Measurements from ENCODE around the gene ING2.
"Not testable (repeated sequence)": the region's sequence is repeated elsewhere in the genome, so short reads cannot be mapped to it uniquely, and the experiment has no call there.

Gene ING2, protein sequence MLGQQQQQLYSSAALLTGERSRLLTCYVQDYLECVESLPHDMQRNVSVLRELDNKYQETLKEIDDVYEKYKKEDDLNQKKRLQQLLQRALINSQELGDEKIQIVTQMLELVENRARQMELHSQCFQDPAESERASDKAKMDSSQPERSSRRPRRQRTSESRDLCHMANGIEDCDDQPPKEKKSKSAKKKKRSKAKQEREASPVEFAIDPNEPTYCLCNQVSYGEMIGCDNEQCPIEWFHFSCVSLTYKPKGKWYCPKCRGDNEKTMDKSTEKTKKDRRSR
- total RNA-seq: 9.7 to 14.7 (median 10.9) reads per million in 3 donors

DNA sequence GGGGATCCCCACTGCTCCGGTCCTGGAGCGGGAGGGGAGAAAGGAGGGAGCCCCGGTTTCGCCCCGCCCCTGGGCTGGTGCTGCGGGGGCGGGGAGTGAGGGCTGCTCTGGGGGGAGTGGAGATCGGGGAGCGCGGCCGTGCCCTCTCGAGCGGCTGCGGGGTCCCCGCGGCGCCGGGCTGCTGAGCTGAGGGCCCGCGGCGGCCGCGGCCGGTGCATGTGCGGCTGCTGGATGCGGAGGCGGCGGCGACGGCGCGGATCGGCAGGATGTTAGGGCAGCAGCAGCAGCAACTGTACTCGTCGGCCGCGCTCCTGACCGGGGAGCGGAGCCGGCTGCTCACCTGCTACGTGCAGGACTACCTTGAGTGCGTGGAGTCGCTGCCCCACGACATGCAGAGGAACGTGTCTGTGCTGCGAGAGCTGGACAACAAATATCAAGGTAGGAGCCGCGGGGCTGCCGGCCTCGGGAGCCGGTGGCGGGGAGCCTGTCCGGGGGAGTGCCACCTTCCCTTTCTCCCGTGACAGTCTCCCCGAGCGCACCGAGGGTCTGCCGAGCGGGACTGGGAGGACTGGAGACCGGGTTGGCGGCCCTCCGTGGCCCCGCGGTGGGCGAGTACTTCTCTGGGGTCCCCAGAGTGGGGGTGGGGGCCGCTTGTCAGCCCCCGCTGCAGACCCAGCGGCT, at the start of gene ING2:
Gene ING2 (plus strand): TSS at position 129 of the 681 bp plus-strand sequence. CDS start 138 bp downstream, at position 267.
- Histone ChIP-seq H3K4me3 (ENCODE audit: insufficient read depth, low read depth, low read length, poor library complexity, severe bottlenecking) (peak within 1 kb of the TSS; percentile 99), H3K36me3 (ENCODE audit: control insufficient read depth, insufficient read depth, low read length) (no peaks in the 10 kb centered on the region), H3K27ac (ENCODE audit: insufficient read depth, low read length, poor library complexity, severe bottlenecking) (peak within 1 kb of the TSS; percentile 88), H3K9me3 (ENCODE audit: control insufficient read depth, low read length) (no peaks in the 10 kb centered on the region), H3K4me1 (ENCODE audit: control insufficient read depth, insufficient read depth, low read length, poor library complexity, severe bottlenecking) (peaks cover 6% of the 10 kb centered on the region), H3K27me3 (replicated peaks; ENCODE audit: control insufficient read depth, insufficient read depth, low read length, poor library complexity, severe bottlenecking) (no peaks in the 10 kb centered on the region)
- DNase-seq: peak in 1 of 3 donors; percentile 5

DNA sequence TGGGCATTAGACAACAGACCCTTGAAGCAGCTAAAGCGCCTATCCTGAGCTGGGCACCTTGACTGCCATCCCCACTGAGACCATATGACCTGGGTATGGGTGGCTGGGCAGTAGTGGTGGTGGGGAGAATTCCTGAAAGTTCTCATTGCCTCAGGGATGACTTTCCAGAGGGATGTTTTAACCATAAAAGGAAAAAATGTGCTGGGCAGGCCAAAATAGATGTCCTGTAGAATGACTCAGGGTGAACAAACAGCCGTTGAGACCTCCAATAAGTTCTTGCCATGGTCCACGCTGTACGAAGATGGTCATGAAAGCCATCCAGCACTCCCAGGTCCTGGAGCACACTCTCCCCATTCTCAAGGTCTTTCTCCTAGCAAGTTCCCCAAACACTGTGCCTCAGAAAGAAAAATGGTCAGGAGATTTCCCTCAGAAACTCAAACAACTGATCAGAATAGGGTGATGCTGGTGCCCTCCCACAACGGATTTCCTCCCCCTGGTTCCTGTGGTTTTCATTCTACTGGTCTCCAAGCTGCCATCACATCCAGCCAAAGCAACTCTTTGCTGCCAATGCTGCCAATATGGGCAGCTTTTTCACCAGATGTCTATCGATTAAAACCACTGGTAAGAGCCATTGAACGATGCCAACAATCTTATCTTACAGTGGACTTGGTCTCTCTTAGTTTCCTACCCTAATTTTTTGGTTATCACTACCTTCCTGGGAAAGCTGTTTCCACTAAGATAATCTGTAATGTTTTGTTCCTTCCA, 49.2 kb upstream of the ING2 start:
- H3K9me3 ChIP-seq (ENCODE audit: control insufficient read depth, low read length): no peaks in the 10 kb centered on the region
- H3K4me1 ChIP-seq (ENCODE audit: control insufficient read depth, insufficient read depth, low read length, poor library complexity, severe bottlenecking): peaks cover 10% of the 10 kb centered on the region
- no peak for DNase-seq
- H3K27me3 ChIP-seq (replicated peaks; ENCODE audit: control insufficient read depth, insufficient read depth, low read length, poor library complexity, severe bottlenecking): no peaks in the 10 kb centered on the region
- H3K36me3 ChIP-seq (ENCODE audit: control insufficient read depth, insufficient read depth, low read length): no peaks in the 10 kb centered on the region
- H3K4me3 ChIP-seq (ENCODE audit: insufficient read depth, low read depth, low read length, poor library complexity, severe bottlenecking): no peak overlapping the region
- H3K27ac ChIP-seq (ENCODE audit: insufficient read depth, low read length, poor library complexity, severe bottlenecking): no peak overlapping the region

DNA sequence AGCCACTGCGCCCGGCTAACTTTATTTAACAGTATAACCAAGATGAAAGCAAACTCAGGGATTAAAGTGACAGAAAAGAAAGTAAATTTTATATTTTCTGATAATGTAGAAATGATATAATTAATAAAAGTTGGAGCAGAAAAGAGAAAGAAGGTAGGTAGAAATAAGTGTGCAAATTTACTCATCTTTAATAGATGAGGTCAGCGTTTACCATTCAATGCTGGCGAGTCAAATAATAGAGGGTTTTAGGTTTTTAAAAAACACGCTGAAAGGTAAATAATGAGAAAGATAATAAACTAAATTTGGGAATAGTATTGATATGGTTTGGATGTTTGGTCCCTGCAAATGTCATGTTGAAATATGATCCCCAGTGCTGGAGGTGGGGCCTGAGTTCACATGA, 46.9 kb upstream of the ING2 start:
- H3K4me3 ChIP-seq (ENCODE audit: insufficient read depth, low read depth, low read length, poor library complexity, severe bottlenecking): no peak overlapping the region
- H3K27ac ChIP-seq (ENCODE audit: insufficient read depth, low read length, poor library complexity, severe bottlenecking): no peak overlapping the region
- H3K4me1 ChIP-seq (ENCODE audit: control insufficient read depth, insufficient read depth, low read length, poor library complexity, severe bottlenecking): peaks cover 10% of the 10 kb centered on the region
- no peak for DNase-seq
- no peaks in the 10 kb centered on the region for H3K9me3 ChIP-seq (ENCODE audit: control insufficient read depth, low read length)
- no peaks in the 10 kb centered on the region for H3K36me3 ChIP-seq (ENCODE audit: control insufficient read depth, insufficient read depth, low read length)
- H3K27me3 ChIP-seq (replicated peaks; ENCODE audit: control insufficient read depth, insufficient read depth, low read length, poor library complexity, severe bottlenecking): no peaks in the 10 kb centered on the region

DNA sequence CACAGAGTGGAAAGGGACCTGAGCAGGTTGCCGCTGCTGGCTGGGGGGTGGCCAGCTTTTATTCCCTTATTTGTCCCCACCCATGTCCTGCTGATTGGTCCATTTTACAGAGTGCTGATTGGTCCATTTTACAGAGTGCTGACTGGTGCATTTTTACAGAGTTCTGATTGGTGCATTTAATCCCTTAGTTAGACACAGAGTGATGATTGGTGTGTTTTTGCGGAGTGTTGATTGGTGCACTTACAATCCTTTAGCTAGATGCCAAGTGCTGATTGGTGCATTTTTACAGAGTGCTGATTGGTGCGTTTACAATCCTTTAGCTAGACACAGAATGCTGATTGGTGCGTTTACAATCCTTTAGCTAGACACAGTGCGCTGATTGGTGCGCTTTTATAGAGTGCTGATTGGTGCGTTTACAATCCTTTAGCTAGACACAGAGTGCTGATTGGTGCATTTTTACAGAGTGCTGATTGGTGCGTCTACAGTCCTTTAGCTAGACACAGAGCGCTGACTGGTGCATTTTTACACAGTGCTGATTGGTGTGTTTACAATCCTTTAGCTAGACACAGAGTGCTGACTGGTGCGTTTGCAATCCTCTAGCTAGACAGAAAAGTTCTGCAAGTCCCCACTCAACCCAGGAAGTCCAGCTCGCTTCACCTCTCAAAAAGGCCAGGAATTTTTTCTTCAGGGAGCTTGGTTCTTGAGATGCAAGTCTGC, 40.8 kb upstream of the ING2 start:
- H3K4me3 ChIP-seq (ENCODE audit: insufficient read depth, low read depth, low read length, poor library complexity, severe bottlenecking); DNase-seq; H3K36me3 ChIP-seq (ENCODE audit: control insufficient read depth, insufficient read depth, low read length); H3K27me3 ChIP-seq (replicated peaks; ENCODE audit: control insufficient read depth, insufficient read depth, low read length, poor library complexity, severe bottlenecking); H3K4me1 ChIP-seq (ENCODE audit: control insufficient read depth, insufficient read depth, low read length, poor library complexity, severe bottlenecking); H3K9me3 ChIP-seq (ENCODE audit: control insufficient read depth, low read length); H3K27ac ChIP-seq (ENCODE audit: insufficient read depth, low read length, poor library complexity, severe bottlenecking): not testable (repeated sequence)

DNA sequence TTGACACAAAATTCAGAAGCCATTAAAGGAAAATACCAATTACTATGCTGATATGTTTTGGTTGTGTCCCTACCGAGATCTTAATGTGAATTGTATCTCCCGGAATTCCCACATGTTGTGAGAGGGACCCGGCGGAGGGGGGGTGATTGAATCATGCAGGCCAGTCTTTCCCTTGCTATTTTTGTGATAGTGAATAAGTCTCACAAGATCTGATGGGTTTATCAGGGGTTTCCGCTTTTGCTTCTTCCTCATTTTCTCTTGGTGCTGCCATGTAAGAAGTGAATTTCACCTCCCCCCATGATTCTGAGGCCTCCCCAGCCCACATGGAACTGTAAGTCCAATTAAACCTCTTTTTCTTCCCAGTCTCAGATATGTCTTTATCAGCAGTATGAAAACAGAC, 39.0 kb upstream of the ING2 start:
- H3K36me3 ChIP-seq (ENCODE audit: control insufficient read depth, insufficient read depth, low read length); H3K27ac ChIP-seq (ENCODE audit: insufficient read depth, low read length, poor library complexity, severe bottlenecking); DNase-seq; H3K4me3 ChIP-seq (ENCODE audit: insufficient read depth, low read depth, low read length, poor library complexity, severe bottlenecking); H3K27me3 ChIP-seq (replicated peaks; ENCODE audit: control insufficient read depth, insufficient read depth, low read length, poor library complexity, severe bottlenecking); H3K9me3 ChIP-seq (ENCODE audit: control insufficient read depth, low read length); H3K4me1 ChIP-seq (ENCODE audit: control insufficient read depth, insufficient read depth, low read length, poor library complexity, severe bottlenecking): not testable (repeated sequence)

DNA sequence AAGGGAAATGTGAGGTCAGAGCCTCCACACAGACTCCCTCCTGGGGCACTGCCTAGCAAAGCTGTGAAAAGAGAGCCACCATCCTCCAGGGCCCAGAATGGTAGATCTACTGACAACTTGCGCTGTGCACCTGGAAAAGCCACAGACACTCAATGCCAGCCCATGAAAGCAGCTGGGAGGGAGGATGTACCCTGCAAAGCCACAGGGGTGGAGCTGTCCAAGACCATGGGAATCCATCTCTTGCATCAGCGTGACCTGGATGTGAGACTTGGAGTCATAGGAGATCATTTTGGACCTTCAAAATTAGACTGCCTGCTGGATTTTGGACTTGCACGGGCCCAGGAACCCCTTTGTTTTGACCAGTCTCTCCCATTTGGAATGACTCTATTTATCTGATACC, 37.6 kb upstream of the ING2 start:
- Histone ChIP-seq H3K27ac (ENCODE audit: insufficient read depth, low read length, poor library complexity, severe bottlenecking) (no peak overlapping the region), H3K4me3 (ENCODE audit: insufficient read depth, low read depth, low read length, poor library complexity, severe bottlenecking) (no peak overlapping the region), H3K9me3 (ENCODE audit: control insufficient read depth, low read length) (no peaks in the 10 kb centered on the region), H3K36me3 (ENCODE audit: control insufficient read depth, insufficient read depth, low read length) (no peaks in the 10 kb centered on the region), H3K4me1 (ENCODE audit: control insufficient read depth, insufficient read depth, low read length, poor library complexity, severe bottlenecking) (no peaks in the 10 kb centered on the region), H3K27me3 (replicated peaks; ENCODE audit: control insufficient read depth, insufficient read depth, low read length, poor library complexity, severe bottlenecking) (no peaks in the 10 kb centered on the region)
- no peak for DNase-seq

DNA sequence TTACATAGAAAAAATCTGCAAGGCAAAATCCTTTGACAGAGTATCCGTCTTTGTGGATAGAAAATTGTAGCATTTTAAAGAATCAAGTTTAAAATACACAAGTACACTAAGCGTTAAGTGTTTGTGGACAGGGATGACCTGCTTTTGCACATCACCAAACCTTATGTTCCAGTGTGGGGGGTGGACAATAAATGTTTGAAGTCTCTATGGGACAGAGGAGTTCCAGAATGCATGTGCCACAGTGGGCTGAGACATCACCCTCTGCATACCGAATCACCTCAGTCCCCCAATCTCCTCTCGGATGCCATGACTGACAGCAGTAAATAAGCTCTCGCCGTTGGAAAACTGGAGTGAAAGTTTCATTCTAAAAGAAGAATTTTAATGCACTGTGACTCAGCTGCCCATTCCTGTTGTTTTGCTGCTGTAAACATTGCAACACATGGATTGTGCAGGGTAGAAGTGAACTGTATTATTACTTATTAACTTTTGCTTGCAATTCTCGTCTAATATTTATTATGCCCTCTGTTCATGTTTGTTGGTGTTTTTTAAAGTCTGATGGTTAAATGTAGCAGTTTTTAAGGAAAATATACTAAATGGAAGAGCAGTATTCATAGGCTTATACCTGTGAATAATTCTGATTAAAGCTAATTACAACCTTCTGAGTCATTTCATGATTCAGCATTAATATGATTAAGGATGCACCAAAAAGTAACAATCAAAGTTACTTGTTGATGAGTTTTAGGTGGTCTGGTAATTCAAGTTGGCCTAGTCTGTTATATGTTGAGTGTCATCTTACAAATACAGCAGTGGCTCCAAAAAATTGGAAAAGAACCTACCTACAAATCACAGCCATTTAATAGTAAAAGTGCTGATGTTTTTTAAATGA, 36.4 kb upstream of the ING2 start:
- no peaks in the 10 kb centered on the region for H3K36me3 ChIP-seq (ENCODE audit: control insufficient read depth, insufficient read depth, low read length)
- H3K4me1 ChIP-seq (ENCODE audit: control insufficient read depth, insufficient read depth, low read length, poor library complexity, severe bottlenecking): no peaks in the 10 kb centered on the region
- H3K4me3 ChIP-seq (ENCODE audit: insufficient read depth, low read depth, low read length, poor library complexity, severe bottlenecking): no peak overlapping the region
- DNase-seq: no peak
- H3K27ac ChIP-seq (ENCODE audit: insufficient read depth, low read length, poor library complexity, severe bottlenecking): no peak overlapping the region
- no peaks in the 10 kb centered on the region for H3K27me3 ChIP-seq (replicated peaks; ENCODE audit: control insufficient read depth, insufficient read depth, low read length, poor library complexity, severe bottlenecking)
- no peaks in the 10 kb centered on the region for H3K9me3 ChIP-seq (ENCODE audit: control insufficient read depth, low read length)

DNA sequence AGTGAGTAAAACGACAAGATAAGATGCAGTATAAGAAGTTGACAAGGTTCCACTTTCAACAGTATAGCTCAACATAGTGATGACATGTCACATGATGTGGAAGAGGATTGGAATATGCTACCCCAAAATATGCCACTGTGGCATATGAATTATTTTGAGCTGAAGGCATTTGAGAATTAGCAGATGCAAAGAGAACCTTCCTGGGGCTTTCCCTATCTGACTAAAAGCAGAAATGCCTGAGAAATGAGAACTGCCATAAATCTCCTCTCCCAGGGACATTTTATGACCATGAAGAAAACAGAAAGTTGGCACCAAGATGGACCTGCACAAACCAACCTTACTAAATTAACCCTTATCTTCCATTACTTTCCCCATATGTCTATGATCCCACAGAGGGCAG, 35.6 kb upstream of the ING2 start:
- Histone ChIP-seq H3K27me3 (replicated peaks; ENCODE audit: control insufficient read depth, insufficient read depth, low read length, poor library complexity, severe bottlenecking) (no peaks in the 10 kb centered on the region), H3K4me3 (ENCODE audit: insufficient read depth, low read depth, low read length, poor library complexity, severe bottlenecking) (no peak overlapping the region), H3K36me3 (ENCODE audit: control insufficient read depth, insufficient read depth, low read length) (no peaks in the 10 kb centered on the region), H3K27ac (ENCODE audit: insufficient read depth, low read length, poor library complexity, severe bottlenecking) (no peak overlapping the region), H3K4me1 (ENCODE audit: control insufficient read depth, insufficient read depth, low read length, poor library complexity, severe bottlenecking) (no peaks in the 10 kb centered on the region), H3K9me3 (ENCODE audit: control insufficient read depth, low read length) (no peaks in the 10 kb centered on the region)
- DNase-seq: no peak

DNA sequence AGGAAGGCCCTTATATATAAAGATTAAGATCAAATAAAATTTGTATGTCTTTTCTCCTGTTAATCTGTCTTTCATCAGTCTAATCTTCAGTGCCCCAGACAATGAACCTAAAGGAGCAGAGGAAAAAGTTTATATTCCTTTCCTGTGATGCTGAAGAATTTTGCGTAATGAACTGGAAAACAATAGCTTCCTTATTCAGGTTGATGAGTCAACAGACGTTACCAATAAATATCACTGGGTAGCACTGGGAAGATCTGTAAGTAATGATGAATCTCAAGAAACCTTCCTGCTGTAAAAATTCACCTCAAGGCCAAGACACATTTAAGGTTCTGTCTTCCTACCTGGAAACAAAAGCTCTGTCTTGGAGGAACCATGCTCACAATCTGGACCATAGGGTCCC, 34.9 kb upstream of the ING2 start:
- Histone ChIP-seq H3K4me1 (ENCODE audit: control insufficient read depth, insufficient read depth, low read length, poor library complexity, severe bottlenecking) (no peaks in the 10 kb centered on the region), H3K4me3 (ENCODE audit: insufficient read depth, low read depth, low read length, poor library complexity, severe bottlenecking) (no peak overlapping the region), H3K9me3 (ENCODE audit: control insufficient read depth, low read length) (no peaks in the 10 kb centered on the region), H3K27me3 (replicated peaks; ENCODE audit: control insufficient read depth, insufficient read depth, low read length, poor library complexity, severe bottlenecking) (no peaks in the 10 kb centered on the region), H3K27ac (ENCODE audit: insufficient read depth, low read length, poor library complexity, severe bottlenecking) (no peak overlapping the region), H3K36me3 (ENCODE audit: control insufficient read depth, insufficient read depth, low read length) (no peaks in the 10 kb centered on the region)
- no peak for DNase-seq

Data from effector memory CD4-positive, alpha-beta T cell (primary cell).